Heart left ventricle (tissue), 16 donors: Measurements from ENCODE around the gene DHX38. TPM values are rescaled to one million over a fixed set of nuclear protein-coding genes. Genes with fewer than 3 reads are reported as not detected.

Experiments used
- ATAC-seq, 4 donors: fragments of 200-7000 bp; cut with Tn5 transposase; one replicate each; pipeline ENCODE4 v1.9.1; 2020 to 2022; ENCODE audit warnings: moderate library complexity in 4 of 4, mild to moderate bottlenecking in 3 of 4, moderate number of reproducible peaks in 1 of 4
- DNase-seq, 5 donors: peaks; one replicate each; pipeline ENCODE4 v3.0.0-alpha.2; 2020
- H3K27ac ChIP-seq, 12 donors: fragments of 200-600 bp; sonication (generic) in 4 of 12; one replicate each; pipeline versions ENCODE4 v1.5.0 to v1.8.0; 2016 to 2022; ENCODE audit warnings: mild to moderate bottlenecking in 2 of 12
- H3K27me3 ChIP-seq, 9 donors: fragments of 200-600 bp; sonication (generic) in 2 of 9; one replicate each; pipeline versions ENCODE4 v1.5.1 to v1.8.0; 2016 to 2022; ENCODE audit warnings: mild to moderate bottlenecking in 3 of 9
- H3K36me3 ChIP-seq, 9 donors: fragments of 200-600 bp; sonication (generic) in 2 of 9; one replicate each; pipeline versions ENCODE4 v1.5.0 to v1.8.0; 2018 to 2022; ENCODE audit warnings: mild to moderate bottlenecking in 2 of 9
- H3K4me1 ChIP-seq, 12 donors: fragments of 200-600 bp; sonication (generic) in 4 of 12; one replicate each; pipeline versions ENCODE4 v1.5.0 to v1.8.0; 2016 to 2022; ENCODE audit warnings: mild to moderate bottlenecking in 3 of 12
- H3K4me3 ChIP-seq, 12 donors: fragments of 200-600 bp; sonication (generic) in 4 of 12; one replicate each; pipeline versions ENCODE4 v1.5.0 to v1.8.0; 2017 to 2022; ENCODE audit warnings: mild to moderate bottlenecking in 9 of 12, moderate library complexity in 4 of 12
- H3K9me3 ChIP-seq, 12 donors: fragments of 200-600 bp; sonication (generic) in 4 of 12; one replicate each; pipeline versions ENCODE4 v1.5.0 to v1.8.0; 2016 to 2022; ENCODE audit warnings: mild to moderate bottlenecking in 1 of 12
- POLR2A ChIP-seq, 2 donors: fragments of 450-650 bp; IDR thresholded peaks; one replicate each; pipeline ENCODE4 v1.6.1; 2017; ENCODE audit warnings: antibody characterized with exemption in 2 of 2, mild to moderate bottlenecking in 2 of 2, moderate library complexity in 2 of 2
- WGBS, 4 donors: extraction: QIAGEN DNeasy Blood & Tissue Kit in 2 of 4; methylation state at CpG; one replicate each; pipeline versions ENCODE4 v1.1.5 to v1.1.7; 2013 to 2018; 5-methylcytosine and 5-hydroxymethylcytosine counted together
- intact Hi-C, 10 donors: fragments of 100-400 bp; cut with DNase I; formaldehyde crosslinking; loops; one replicate each; pipeline versions ENCODE4 v1.11.1 to v1.14.2; 2022
- polyA plus RNA-seq, 2 donors: library from polyadenylated mRNA; stranded (reverse); fragments of 200-250 nt; gene quantifications; one replicate each; pipeline ENCODE4 v1.2.3, GENCODE V29; 2013
- total RNA-seq, 9 donors: library from RNA; depleted of rRNA in 2 of 9; stranded (reverse); fragments of >200 nt in 2 of 9; fragmentation: NEBNext Ultra II Directional in 3 of 9; extraction: Animal tissue kit (Norgen Biotek cat#: 25700) in 3 of 9; gene quantifications; one replicate each; pipeline versions ENCODE4 v1.1.0 to v1.2.4, GENCODE V29; 2016 to 2023
- TF ChIP-seq, protein P1 (sequence below), 12 donors: fragments of 200-600 bp; sonication (generic) in 4 of 12; IDR thresholded peaks; one replicate each; pipeline versions ENCODE4 v1.5.0 to v1.8.0; 2018 to 2022; ENCODE audit warnings: antibody characterized with exemption in 12 of 12, mild to moderate bottlenecking in 5 of 12
- donor health status: ischemic (EF 13 %, LVEDD 7.1; RV severe dilation, severe dysfunction).
- donor health status: healthy with polysubstance abuse.
- donor health status: DM: no; HTN: yes; CAD: no.
- donor health status: DM: no; HTN: no; CAD: no.
- donor health status: ischemic (EF 25% LVEDD 6.9; RV normal size, moderate dysfunction).
- donor health status: ischemic (EF 25% LVEDD 5.7; RV mildly dilated, moderate dysfunction).
- donor health status: healthy.
- donor health status: DM: yes; HTN: yes; CAD: no.
- donor health status: ischemic (EF 35%, LVEDD 5.7; RV mildly dilated, moderate dysfunction).
- donor health status: nonischemic (EF 11% LVEDD 7.7; RV severe dilation, severe dysfunction).
- donor health status: DM: yes; HTN: yes; CAD: no.
- donor health status: PGD.
- donor health status: ischemic (EF 29% LVEDD 5.4; RV normal size, mild dysfunction).
- donor health status: nonischemic (EF 23%, LVEDD 6.1; RV moderate dilation, normal function).

The DHX38 gene
- total and polyA plus RNA-seq, 11 donors, result 30.6 to 66.5 (median 41.4) TPM

DNA sequence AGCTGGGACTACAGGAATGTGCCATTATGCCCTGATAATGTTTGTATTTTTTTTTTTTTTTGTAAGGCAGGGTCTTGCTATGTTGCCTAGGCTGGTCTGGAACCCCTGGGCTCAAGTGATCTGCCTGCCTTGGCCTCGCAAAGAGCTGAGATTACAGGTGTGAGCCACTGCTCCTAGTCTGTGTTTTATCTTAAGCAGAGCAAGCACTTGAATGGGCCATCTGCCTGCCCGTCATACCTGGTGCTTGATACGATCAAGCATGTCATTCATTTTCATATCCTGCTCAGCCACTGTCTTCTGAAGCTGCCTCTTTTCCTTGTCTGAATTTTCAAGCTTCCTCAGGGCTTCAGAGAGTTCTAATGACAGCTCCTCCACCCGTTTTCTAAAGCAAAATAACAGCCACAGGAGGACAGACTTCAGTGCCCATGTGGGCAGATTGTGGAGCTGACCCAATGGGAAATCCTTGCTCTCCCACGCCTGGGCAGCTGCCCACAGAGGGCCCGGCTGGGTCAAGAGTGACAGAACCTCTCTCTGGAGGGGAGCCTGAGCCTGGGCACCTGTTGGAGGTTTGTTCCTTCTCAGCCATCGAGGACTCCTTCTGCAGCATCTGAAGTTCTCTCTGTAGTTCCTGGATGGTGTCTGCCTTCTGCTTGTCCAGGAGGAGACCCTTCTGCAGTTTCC is 36.5 kb downstream of the DHX38 start:
- Histone ChIP-seq H3K4me1 (peaks cover 0 to 12% (median 0%) of the 10 kb centered on the region in 12 donors), H3K27ac (no peak overlapping the region), H3K9me3 (peaks cover 0 to 7% (median 0%) of the 10 kb centered on the region in 12 donors), H3K36me3 (no peaks in the 10 kb centered on the region), H3K4me3 (no peak overlapping the region), H3K27me3 (peaks cover 0 to 15% (median 0%) of the 10 kb centered on the region in 9 donors)
- WGBS, 4 donors, result 72 to 76% (median 74%) methylated on average over 7 of the region's 7 CpGs
- intact Hi-C loops, result loop anchor here (5.0 to 10.0 kb wide), 8 partner anchors 65 to 1827 kb away; partner anchors contain the start of gene HPR (in 1 of the 10)
- DNase-seq (no peak), ATAC-seq (no peak)
- TF ChIP-seq, protein P1, sequence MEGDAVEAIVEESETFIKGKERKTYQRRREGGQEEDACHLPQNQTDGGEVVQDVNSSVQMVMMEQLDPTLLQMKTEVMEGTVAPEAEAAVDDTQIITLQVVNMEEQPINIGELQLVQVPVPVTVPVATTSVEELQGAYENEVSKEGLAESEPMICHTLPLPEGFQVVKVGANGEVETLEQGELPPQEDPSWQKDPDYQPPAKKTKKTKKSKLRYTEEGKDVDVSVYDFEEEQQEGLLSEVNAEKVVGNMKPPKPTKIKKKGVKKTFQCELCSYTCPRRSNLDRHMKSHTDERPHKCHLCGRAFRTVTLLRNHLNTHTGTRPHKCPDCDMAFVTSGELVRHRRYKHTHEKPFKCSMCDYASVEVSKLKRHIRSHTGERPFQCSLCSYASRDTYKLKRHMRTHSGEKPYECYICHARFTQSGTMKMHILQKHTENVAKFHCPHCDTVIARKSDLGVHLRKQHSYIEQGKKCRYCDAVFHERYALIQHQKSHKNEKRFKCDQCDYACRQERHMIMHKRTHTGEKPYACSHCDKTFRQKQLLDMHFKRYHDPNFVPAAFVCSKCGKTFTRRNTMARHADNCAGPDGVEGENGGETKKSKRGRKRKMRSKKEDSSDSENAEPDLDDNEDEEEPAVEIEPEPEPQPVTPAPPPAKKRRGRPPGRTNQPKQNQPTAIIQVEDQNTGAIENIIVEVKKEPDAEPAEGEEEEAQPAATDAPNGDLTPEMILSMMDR (IDR thresholded peaks at IDR 0.05), result no peak
- no peak for TF ChIP-seq POLR2A (IDR thresholded peaks at IDR 0.05)

DNA sequence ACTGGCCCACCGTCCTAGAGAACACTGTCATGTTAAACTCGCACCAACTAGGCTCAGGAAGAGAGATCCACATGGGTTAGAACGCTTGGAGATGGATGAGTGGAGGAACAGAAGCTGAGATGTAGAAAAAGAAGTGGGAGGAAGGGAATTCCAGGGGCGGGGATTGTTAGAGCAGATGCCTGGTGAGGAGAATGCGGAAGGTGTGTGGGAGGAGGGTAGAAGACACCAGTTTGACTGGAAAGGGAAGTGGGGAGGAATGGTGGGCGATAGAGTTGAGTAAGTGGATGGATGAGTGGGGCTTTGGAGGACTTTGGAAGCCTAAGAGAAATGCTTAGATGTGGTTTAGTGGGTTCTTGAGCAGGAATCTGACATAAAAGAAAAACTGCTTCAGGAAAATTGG is 37.4 kb downstream of the DHX38 start:
- no peak for ATAC-seq
- 58 to 68% (median 61%) methylated on average over 6 of the region's 6 CpGs for WGBS, 4 donors

DNA sequence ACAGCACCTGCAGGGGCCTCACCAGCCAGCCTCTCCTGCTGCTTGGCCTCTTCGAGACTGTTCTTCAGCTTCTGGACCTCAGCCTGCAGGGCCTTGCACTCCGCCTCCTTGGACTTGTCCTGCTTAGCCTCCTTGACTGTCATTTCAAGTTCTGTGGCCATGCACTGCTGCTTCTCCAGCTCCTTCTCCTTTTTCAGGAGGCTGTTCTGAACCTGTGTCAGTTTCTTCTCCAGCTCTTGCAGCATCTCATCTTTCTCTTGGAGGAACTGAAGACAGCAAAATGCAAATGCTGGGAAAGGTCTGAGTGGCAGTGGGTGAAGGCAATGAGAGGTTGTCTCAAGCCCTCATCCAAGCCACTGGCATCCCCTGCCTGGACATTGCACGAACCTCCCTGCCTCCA is 39.1 kb downstream of the DHX38 start:
- Histone ChIP-seq H3K9me3 (peaks cover 0 to 4% (median 0%) of the 10 kb centered on the region in 12 donors), H3K27ac (no peak overlapping the region), H3K4me3 (no peak overlapping the region), H3K27me3 (peaks cover 0 to 11% (median 0%) of the 10 kb centered on the region in 9 donors), H3K4me1 (no peaks in the 10 kb centered on the region), H3K36me3 (no peaks in the 10 kb centered on the region)
- no peak for TF ChIP-seq POLR2A (IDR thresholded peaks at IDR 0.05)
- TF ChIP-seq, protein P1 (IDR thresholded peaks at IDR 0.05), result no peak
- 82 to 93% (median 88%) methylated on average over 3 of the region's 3 CpGs for WGBS, 4 donors
- intact Hi-C loops, result no loop called here
- ATAC-seq (no peak), DNase-seq (no peak)

More for the DNA sequence above, 37.4 kb downstream of the DHX38 start:
- Histone ChIP-seq H3K4me1 (peaks cover 0 to 5% (median 0%) of the 10 kb centered on the region in 12 donors), H3K27me3 (peaks cover 0 to 15% (median 0%) of the 10 kb centered on the region in 9 donors), H3K27ac (no peak overlapping the region), H3K4me3 (no peak overlapping the region), H3K9me3 (peaks cover 0 to 7% (median 0%) of the 10 kb centered on the region in 12 donors), H3K36me3 (no peaks in the 10 kb centered on the region)
- TF ChIP-seq, protein P1 (IDR thresholded peaks at IDR 0.05), result no peak
- intact Hi-C loops, result no loop called here
- DNase-seq, result no peak

DNA sequence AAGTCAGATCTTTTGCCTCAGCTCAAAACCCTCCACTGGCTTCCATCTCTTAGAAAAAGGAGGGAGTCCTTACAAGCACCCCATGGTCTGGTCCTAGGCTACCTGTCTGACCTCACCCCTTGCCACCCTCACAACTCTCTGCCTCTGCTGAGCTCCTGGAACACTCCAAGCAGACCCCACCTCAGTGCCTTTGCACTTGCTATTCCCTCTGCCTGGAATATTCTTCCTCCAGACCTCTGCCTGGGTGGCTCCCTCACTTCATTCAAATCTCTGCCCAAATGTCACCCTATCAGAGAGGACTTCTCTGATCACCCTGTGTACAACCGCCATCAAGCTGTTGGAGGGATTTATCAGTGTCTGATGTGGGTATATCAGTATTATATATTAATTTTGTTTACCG is 40.9 kb downstream of the DHX38 start:
- H3K4me1 ChIP-seq, result no peaks in the 10 kb centered on the region
- ATAC-seq (no peak), DNase-seq (no peak)
- H3K9me3 ChIP-seq, result no peaks in the 10 kb centered on the region
- H3K36me3 ChIP-seq, result no peaks in the 10 kb centered on the region
- peaks cover 0 to 10% (median 0%) of the 10 kb centered on the region in 9 donors for H3K27me3 ChIP-seq
- WGBS, 4 donors, result 93 to 100% (median 95%) methylated on average over 2 of the region's 2 CpGs
- H3K27ac ChIP-seq, result no peak overlapping the region
- no peak overlapping the region for H3K4me3 ChIP-seq
- intact Hi-C loops, result no loop called here
- no peak for TF ChIP-seq POLR2A (IDR thresholded peaks at IDR 0.05)
- TF ChIP-seq, protein P1 (IDR thresholded peaks at IDR 0.05), result no peak
